OCI-M1 (cell line): ENCODE results near the gene PRAME.
"Not testable (repeated sequence)": the region's sequence is repeated elsewhere in the genome, so short reads cannot be mapped to it uniquely, and the experiment has no call there.

ENCODE experiments used
- DNase-seq: peaks from one replicate; lab custom pipeline; 2025; lab: John Stamatoyannopoulos, UW

PRAME gene

GRCh38 chr22:22550789-22551434 lies 8.2 kb downstream of the PRAME start:
- DNase-seq: no peak

DNA sequence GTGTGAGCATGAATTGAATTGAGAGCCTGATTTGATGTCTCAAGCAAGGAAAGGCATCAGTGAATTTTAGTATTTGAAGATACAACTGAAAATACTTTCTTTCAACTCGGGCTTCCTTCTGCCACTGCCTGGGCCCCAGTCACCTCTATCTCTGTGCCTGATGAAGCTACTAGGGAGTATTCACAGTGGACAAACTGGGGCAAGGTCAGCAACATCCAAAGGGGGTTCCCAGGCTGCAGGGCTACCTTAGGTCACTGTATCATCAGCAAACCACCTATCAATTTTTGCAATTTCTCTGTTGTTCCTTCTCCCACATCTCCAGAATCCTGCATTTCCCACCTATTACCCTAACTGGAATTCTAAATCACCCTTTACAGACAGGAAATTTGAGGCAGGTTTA lies 10.2 kb downstream of the PRAME start:
- no peak for DNase-seq

GRCh38 chr22:22548317-22548716 lies 10.7 kb downstream of the PRAME start:
- DNase-seq: no peak

DNA sequence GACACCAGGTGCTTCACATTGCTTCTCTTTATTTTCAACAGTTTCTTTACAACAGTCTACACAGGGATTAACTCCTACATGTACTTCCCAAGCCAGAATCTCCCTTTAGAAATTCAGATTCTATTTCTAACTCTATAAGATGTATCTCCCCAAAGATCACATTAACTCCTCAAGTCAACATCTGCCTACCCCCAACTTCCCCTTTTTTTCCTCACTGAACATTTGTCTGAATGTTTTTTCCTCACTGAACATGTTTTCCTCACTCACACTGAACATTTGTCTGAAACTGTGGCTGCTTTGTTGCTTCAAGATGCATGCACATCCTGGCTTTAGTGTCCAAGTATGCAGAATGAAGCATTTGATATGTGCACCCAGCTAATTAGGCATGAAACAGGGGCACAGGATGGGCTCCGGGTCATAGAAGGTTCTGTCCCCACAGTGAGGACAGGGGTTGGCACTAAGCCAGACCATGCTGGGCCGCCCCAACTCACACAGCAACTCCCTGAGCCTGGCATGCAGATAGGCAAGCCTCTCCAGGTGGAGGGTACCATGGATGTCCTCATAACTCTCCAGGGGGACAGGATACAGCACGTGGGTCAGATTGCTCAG lies 11.3 kb downstream of the PRAME start:
- peak; percentile 85 for DNase-seq

- no peak for DNase-seq
Measured at GRCh38 chr22:22547226-22547625, 11.8 kb downstream of the PRAME start.

DNA sequence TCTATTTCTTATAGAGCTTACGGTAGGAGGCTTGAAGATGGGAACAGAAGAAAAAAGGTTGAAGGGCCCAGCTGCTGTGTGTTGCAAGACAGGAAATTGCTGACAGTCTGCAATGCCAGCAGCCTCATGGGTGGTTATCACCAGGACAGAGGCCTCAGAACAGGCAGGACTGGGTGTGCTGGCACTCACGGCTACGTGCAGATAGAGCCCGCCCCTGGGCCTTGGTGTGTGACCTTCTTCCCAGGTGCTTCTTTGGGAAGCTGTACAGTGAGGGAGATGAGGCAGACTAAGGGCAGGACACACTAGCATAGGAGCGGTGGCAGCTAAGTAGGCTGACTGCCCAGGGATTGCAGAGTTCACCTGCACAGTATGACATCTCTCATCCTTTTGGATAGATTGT lies 12.6 kb downstream of the PRAME start:
- no peak for DNase-seq

DNA sequence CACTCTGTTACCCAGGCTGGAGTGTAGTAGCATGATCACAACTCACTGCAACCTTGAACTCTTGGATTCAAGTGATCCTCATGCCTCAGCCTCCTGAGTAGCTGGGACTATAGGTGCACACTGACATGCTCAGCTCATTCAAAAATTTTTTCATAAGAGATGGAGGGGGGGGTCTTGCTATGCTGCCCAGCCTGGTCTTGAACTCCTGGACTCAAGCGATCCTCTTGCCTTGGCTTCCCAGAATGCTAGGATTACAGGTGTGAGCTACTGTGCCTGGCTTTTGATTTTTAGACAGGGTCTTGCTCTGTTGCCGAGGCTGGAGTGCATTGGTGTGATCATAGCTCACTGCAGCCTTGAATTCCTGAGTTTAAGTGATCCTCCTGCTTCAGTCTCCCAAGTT lies 14.0 kb downstream of the PRAME start:
- no peak for DNase-seq

DNA sequence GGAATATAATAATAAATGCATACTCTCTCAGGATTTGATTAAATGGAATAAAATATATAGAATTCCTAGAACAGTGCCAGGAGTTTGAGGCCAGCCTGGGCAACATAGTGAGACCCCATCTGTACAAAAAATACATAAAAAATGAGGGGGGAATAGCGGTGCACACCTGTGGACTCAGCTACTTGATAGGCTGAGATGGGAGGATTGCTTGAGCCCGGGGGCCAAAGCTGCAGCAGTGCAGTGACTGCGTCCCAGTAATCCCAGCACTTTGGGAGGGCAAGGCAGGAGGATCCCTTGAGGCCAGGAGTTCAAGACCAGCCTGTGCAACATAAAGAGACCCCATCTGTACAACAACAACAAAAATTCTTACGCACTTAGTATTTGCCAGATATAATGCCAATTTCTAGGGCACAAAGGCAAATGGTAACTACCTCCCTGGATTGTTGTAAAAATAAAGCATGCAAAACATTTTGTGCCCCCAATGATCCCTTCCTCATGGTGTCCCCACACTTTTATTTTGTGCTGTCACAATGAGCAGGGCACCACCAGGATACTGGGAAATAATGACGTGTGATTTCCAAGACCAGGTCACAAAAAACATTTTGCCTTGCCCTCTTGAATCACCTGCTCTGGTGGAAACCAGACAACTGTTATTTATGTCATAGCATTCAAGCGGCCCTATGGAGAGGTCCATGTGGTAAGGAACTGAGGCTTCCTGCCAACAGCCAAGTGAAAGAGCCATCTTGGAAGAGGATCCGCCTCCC lies 20.7 kb downstream of the PRAME start:
- no peak for DNase-seq

- DNase-seq: no peak
Measured at GRCh38 chr22:22536916-22537315, 22.1 kb downstream of the PRAME start.

GRCh38 chr22:22536515-22536914 lies 22.6 kb downstream of the PRAME start:
- no peak for DNase-seq

- DNase-seq: no peak
Measured at GRCh38 chr22:22535662-22536061, 23.4 kb downstream of the PRAME start.

DNA sequence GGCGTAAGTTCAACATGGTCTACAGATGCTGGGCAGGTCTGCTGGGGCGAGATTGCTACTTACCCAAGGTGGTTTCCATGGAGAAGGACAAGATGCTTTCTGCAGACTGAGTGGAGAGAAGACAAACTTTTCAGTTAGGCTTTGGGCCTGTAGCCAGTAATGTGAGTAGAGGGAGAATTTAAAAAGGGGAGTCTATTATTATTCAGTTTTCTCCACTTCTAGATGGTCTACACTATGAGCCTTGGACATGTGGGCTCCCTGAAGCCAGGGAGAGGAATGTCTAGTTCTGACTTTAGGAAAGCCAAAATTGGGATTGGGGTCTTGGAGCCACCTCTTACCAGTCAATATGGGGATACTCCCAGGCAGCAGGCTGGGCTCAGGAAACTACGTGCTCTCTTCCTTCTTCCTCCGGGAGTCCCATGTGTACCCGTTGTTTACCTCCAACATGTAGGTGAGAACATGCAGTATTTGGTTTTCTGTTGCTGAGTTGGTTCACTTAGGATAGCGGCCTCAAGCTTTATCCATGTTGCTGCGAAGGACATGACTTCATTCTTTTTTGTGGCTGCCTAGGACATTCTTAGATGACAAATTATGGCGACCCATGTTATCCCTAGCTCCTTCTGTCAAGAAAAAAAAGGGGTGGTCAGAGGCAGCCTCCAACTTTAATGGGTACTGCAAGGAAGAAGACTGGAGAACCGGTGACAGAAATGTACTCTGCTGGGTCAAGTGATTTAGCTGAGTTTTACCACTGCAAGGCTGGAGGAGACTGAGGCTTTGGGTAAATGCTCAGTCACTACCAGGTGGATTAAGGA lies 24.3 kb downstream of the PRAME start:
- no peak for DNase-seq

GRCh38 chr22:22533863-22534262 lies 25.2 kb downstream of the PRAME start:
- no peak for DNase-seq

DNA sequence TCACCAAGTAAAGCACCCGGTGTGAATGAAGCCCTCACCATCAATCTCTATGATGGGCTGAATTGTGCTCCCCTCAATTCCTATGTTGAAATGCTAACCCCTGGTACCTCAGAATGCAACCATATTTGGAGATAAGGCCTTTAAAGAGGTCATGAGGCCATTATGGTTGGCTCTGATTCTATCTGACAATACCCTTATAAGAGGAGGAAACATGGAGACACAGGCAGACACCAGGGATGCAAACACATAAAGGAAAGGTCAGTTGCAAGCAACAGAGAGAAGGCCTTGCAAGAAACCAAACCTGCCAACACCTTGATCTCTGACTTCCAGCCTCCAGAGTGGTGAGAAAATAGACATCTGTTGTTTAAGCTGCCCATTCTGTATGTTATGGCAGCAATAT lies 25.6 kb downstream of the PRAME start:
- no peak for DNase-seq

DNA sequence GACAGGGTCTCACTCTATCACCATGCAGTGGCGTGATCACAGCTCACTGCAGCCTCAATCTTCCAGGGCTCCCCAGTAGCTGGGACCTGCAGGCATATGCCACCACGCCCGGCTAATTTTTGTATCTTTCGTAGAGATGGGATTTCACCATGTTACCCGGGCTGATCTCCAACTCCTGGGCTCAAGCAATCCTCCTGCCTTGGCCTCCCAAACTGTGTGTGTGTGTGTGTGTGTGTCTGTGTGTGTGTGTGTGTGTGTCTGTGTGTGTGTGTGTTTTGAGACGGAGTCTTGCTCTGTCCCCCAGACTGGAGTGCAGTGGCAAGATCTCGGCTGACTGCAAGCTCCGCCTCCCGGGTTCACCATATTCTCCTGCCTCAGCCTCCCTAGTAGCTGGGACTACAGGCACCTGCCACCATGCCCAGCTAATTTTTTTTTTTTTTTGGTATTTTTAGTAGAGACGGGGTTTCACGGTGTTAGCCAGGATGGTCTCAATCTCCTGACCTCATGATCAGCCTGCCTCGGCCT lies 26.5 kb downstream of the PRAME start:
- not testable (repeated sequence) for DNase-seq

- DNase-seq: no peak
Measured at GRCh38 chr22:22531770-22532546, 27.1 kb downstream of the PRAME start.

DNA sequence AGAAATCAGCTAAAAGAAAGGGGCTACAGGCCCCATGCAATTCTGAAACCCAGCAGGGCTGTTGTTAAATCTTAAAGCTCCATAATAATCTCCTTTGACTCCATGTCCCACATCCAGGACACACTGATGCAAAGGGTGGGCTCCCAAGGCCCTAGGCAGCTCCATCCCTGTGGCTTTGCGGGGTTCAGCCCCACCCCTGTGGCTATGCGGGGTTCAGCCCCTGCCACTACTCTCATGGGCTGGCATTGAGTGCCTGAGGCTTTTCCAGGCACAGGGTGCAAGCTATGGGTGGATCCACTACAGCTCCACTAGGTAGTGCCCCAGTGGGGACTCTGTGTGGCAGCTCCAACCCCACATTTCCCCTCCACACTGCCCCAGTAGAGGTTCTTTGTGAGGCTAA lies 30.3 kb downstream of the PRAME start:
- no peak for DNase-seq

- DNase-seq: peak; percentile 43
Measured at GRCh38 chr22:22527312-22527711, 31.8 kb downstream of the PRAME start.

DNA sequence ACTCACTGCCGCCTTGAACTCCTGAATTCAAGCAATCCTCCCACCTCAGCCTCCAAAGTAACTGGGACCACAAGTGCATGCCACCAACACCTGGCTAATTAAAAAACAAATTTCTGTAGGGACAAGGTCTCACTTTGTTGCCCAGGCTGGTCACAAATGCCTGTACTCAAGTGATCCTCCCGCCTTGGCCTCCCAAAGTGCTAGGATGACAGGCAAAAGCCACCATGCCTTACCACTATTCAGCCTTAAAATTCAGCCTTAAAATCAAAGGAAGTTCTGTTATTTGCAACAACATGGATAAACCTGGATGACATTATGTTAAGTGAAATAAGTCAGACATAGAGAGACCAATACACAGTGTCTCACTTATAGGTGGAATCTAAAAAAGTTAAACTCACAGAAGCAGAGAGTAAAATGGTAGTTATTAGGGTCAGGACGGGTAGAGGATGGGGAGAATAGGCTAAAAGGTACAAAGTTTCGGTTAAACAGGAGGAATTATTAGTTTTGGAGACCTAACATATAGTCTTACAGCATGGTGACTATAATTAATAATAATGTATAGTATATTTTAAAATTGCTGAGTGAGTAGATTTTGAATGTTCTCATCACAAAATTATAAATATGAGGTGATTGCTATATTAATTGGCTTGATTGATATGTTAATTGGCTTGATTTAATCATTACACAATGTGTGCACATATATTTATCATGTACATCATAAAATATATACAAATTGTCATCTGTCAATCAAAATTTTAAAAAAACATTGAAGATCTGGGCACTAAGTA lies 32.7 kb downstream of the PRAME start:
- no peak for DNase-seq

DNA sequence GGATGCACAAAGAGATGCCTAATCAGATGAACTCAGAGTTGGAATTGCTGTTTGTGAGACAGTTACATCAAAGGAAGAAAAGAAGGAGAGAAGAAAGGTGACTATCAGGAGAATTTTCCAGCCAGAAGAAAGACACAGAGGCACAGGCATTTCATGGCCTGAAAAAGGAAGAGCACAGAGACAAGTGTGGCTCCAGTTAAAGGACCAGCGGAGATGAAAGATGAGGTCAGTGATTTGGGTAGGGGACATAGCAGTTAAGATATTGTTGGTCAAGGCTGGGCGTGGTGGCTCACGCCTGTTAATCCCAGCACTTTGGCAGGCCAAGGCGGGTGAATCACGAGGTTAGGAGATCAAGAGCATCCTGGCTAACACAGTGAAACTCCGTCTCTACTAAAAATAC lies 35.6 kb downstream of the PRAME start:
- DNase-seq: no peak

DNA sequence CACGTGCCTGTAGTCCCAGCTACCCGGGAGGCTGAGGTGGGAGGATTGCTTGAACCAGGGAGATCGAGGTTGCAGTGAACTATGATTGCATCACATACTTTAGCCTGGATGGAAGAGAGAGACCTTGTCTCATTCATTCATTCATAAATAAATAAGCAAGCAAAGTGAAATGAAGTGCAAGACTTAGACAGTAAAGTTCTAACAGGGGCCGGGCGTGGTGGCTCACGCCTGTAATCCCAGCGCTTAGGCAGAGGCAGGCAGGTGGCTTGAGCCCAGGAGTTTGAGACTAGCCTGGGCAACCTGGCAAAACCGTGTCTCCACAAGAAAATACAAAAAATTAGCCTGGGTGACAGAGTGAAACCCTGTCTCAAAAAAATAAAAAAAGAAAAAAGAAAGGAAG lies 37.4 kb downstream of the PRAME start:
- peak; percentile 42 for DNase-seq
